HG03378 (cell line): ENCODE measurements around the gene ADI1.
A peak's percentile ranks its signal among the peaks of the same experiment; 100 is the strongest.

Experiments used
- ATAC-seq: cut with Tn5 transposase; IDR thresholded peaks from one replicate; pipeline ENCODE4 v1.9.1; 2021; ENCODE audit warnings: mild to moderate bottlenecking, moderate library complexity; ENCODE audit not compliant: unreplicated experiment

Gene ADI1, protein sequence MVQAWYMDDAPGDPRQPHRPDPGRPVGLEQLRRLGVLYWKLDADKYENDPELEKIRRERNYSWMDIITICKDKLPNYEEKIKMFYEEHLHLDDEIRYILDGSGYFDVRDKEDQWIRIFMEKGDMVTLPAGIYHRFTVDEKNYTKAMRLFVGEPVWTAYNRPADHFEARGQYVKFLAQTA

GRCh38 chr2:3519255-3520205 lies at the start of gene ADI1:
TSS of gene ADI1 (minus strand) at chr2:3519531. CDS start at chr2:3519487, 44 bp downstream.
- peak; percentile 60 for ATAC-seq

DNA sequence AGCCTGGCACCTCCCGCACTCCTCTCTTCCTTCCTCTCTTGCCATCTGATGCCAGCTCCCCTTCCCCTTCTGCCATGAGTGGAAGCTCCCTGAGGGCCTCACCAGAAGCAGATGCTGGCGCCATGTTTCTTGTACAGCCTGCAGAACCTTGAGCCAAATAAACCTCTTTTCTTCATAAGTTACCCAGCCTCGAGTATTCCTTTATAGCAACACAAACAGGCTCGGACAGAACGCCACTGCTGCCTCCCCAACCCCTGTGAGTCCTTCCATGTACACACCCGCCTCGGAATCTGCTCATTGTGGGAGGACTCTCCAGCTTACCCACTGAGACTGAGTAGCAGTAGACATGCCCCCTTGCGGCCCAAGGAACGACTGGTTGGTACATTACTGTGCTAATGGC lies 47.5 kb upstream of the ADI1 start:
- ATAC-seq: no peak

DNA sequence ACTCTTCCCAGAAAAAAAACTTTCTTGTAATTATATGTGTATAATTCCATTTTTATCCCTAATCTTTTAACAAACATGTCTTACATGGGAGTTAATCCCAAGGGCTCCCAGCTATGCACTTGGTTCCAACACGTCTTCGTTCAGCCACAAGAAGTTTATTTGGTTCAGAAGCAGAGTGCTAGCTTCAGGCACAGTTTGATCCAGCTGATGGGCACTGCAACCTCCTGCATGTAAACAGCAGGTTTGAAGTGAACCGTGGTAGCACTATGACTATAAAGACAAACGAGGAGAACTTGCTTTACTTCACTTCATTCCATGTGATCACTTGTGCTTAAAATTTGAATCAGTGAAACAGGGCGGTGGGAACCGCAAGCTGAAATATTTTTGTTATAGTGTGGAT lies 45.8 kb upstream of the ADI1 start:
- ATAC-seq: no peak

GRCh38 chr2:3563521-3563976 lies 44.2 kb upstream of the ADI1 start:
- peak; percentile 58 for ATAC-seq

DNA sequence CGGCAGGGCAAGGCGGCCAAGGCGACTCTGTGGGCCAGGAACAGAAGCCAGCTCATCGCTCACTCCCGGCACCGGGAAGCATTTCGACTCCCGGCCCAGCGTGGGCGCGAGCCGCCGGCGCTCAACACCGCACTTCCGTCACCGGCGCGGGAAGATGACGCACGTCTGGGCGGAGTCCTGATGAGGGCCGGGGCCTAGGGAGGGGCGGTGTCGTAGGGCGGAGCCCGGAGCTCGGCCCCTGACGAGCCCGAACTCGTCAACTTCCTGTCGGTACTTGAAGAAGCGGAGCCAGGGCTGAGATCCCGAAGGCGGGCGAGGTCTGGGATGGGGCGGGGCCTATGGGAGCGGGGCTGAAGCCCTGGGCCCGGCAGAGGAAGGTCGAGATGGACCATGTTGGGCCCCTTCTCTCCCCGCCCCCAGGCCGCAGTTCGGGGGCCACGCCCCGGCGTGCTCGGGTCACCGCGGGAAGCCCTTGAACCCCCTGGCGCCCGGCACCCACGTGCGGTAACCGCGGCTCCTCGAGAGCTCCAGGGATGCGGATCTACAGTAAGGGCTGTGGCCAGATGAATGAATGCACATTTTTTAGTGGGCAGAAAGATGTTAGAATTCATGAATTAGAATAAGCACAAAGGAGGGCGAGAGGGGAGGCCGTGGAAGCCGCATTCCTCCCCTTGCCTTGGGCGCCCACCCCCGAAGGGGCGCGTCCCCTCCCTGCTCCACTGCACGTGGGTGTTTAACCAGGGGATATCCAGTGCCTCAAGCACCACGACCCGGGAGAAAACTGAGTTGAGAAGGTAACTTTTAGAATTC lies 39.1 kb upstream of the ADI1 start, which contains the start of gene RNASEH1:
RNASEH1 (minus strand) TSS at position 129 of the 810 bp plus-strand sequence; CDS start at position 56, 73 bp downstream.
- peak; percentile 95 for ATAC-seq

GRCh38 chr2:3557639-3558204 lies 38.4 kb upstream of the ADI1 start:
- peak; percentile 27 for ATAC-seq

GRCh38 chr2:3553946-3554345 lies 34.6 kb upstream of the ADI1 start:
- no peak for ATAC-seq

DNA sequence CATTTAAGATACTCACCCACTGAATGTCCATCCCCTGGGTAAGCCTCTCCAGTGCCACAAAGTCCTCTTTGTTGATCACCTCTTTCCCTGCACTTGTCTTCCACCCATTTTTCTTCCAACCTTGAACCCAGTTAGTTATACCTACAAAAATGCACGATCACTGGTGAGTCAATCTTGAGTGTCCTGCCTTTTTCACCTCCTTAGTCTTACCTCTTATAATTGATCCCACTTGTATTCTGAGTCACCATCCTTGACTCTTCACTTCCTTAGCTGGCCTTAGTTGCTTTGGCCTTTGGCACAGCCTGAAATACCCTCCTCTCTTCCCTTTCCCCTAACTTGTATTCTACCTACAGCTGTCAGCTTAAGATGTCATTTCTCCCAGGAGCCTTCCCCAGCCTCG lies 28.6 kb upstream of the ADI1 start:
- ATAC-seq: no peak

GRCh38 chr2:3545788-3546478 lies 26.6 kb upstream of the ADI1 start:
- no peak for ATAC-seq

DNA sequence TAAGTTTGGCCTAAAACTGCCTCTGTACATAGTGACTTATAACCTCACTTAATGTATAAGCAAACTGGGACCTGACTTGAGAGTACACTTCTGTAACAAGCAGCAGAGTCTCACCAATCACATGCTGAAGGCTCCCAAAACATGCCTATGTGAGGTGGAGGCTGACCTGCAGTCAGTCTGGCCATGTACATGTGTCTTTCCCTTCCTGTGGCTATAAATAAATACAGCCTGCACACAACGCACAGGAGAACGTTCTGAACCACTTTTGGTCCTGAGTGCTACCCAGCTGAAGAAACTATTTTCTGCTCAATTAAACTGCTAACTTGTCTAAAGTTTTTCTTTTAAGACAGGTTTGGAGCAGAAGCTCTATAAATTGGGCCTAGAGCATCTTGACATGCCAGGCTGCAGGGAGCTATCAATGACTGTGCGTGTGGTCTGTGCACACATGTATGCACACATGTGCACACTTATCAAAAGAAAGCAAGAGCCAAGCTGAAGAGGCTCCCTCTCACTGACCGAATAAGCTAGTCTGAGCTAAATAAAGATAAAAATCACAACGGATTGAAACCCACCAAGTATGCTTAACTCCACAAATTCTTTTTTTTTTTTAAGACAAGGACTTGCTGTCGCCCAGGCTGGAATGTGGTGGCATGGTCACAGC lies 23.8 kb upstream of the ADI1 start:
- ATAC-seq: no peak

- no peak for ATAC-seq
These were observed 22.8 kb upstream of the ADI1 start for GRCh38 chr2:3542107-3542506.

DNA sequence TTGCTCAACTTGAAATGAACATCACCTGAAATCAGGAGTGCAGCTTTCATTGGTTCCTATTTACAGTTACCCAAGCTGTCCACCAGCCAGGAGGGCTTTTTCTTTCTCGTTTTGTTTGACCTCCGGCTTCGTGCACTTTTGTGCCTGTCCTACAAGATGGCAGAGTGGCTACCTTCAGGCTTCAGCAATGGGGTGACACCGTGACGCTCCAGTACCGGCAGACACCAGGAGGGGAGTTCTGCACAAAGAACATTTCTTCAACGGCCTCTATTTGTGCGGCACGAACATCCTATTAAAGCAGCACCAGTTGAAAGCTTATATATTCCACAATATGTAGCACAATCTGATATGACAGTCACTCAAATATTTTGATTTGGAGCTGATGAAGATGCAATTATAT lies 20.5 kb upstream of the ADI1 start:
- ATAC-seq: no peak

GRCh38 chr2:3536682-3537632 lies 17.6 kb upstream of the ADI1 start:
- ATAC-seq: no peak

GRCh38 chr2:3535794-3536681 lies 16.7 kb upstream of the ADI1 start:
- no peak for ATAC-seq

DNA sequence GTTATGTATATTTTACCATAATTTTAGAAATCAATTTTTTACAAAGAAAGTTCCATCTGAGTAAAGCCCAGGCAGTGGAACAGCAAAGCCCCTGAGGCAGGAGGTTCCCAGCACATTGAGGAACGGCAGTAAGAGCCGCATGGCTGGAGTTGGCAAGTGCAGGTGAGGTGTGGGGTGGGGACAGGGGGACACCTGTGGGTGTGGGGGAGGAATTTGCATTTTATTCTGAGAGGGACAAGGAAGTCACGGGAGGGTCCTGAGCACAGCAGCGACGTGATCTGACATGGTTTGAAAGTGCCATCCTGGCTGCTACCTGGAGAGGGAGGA lies 16.1 kb upstream of the ADI1 start:
- no peak for ATAC-seq

GRCh38 chr2:3534251-3534814 lies 15.0 kb upstream of the ADI1 start:
- no peak for ATAC-seq

DNA sequence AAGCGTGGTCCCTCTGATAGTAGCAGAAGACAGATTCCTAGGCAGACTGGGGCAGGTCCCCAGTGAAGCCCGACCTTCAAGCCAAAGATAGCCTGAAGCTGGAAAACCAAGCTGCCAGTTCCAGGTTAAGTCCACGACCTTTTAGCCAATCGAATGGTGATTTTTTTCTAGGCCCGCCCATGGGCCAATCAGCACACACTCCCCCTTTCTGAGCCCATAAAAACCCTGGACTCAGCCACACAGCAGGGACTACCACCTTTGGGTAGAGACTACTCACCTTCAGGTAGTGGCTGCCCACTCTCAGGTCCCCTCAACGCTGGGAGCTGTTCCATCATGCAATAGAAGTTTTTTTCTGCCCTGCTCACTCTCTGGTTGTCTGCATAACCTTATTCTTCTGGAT lies 14.5 kb upstream of the ADI1 start:
- ATAC-seq: no peak
